H9 (cell line): ENCODE results near the gene HHIP. TPM values are rescaled to one million over a fixed set of nuclear protein-coding genes. Genes with fewer than 3 reads are reported as not detected.

Experiments used
- DNase-seq: peaks from one replicate; pipeline ENCODE4 v3.0.0-alpha.2; 2017
- H2AFZ ChIP-seq: one replicate; pipeline ENCODE4 v1.6.1; 2013; ENCODE audit warnings: mild to moderate bottlenecking, low read length, control low read depth, moderate library complexity
- H2AK5ac ChIP-seq: 2 replicates; pipeline ENCODE4 v1.6.1; 2013; ENCODE audit warnings: low read length, control low read depth, mixed read lengths; ENCODE audit not compliant: insufficient read length
- H2BK120ac ChIP-seq: one replicate; pipeline ENCODE4 v1.6.1; 2013; ENCODE audit warnings: low read depth, mild to moderate bottlenecking, low read length, control low read depth, inconsistent platforms; ENCODE audit not compliant: poor library complexity, severe bottlenecking
- H2BK12ac ChIP-seq: 2 replicates; pipeline ENCODE4 v1.6.1; 2013; ENCODE audit warnings: low read length, control low read depth, mixed read lengths, low read depth; ENCODE audit not compliant: insufficient read length
- H2BK15ac ChIP-seq: 2 replicates; pipeline ENCODE4 v1.6.1; 2013; ENCODE audit warnings: low read depth, low read length, control low read depth
- H2BK20ac ChIP-seq: one replicate; pipeline ENCODE4 v1.6.1; 2013; ENCODE audit warnings: low read depth, mild to moderate bottlenecking, low read length, control low read depth, inconsistent platforms; ENCODE audit not compliant: poor library complexity, severe bottlenecking
- H2BK5ac ChIP-seq: 2 replicates; pipeline ENCODE4 v1.6.1; 2013; ENCODE audit warnings: low read length, control low read depth, mixed read lengths; ENCODE audit not compliant: insufficient read length
- H3K14ac ChIP-seq: 2 replicates; pipeline ENCODE4 v1.6.1; 2013; ENCODE audit warnings: low read length, control low read depth; ENCODE audit not compliant: insufficient read depth
- H3K18ac ChIP-seq: 2 replicates; pipeline ENCODE4 v1.6.1; 2013; ENCODE audit warnings: low read depth, mild to moderate bottlenecking, mixed read lengths, low read length, control low read depth; ENCODE audit not compliant: insufficient read length
- H3K23ac ChIP-seq: 2 replicates; pipeline ENCODE4 v1.6.1; 2013; ENCODE audit warnings: low read length, control low read depth, mixed read lengths, low read depth; ENCODE audit not compliant: insufficient read length
- H3K23me2 ChIP-seq: 2 replicates; pipeline ENCODE4 v1.6.1; 2013; ENCODE audit warnings: low read depth, mild to moderate bottlenecking, mixed read lengths, low read length, control low read depth; ENCODE audit not compliant: insufficient read length, poor library complexity, severe bottlenecking
- H3K27ac ChIP-seq: 2 replicates; pipeline ENCODE4 v1.5.1; 2013; ENCODE audit warnings: low read length, control low read depth, mixed read lengths, low read depth; ENCODE audit not compliant: insufficient read length
- H3K27me3 ChIP-seq: 2 replicates; pipeline ENCODE4 v1.6.1; 2013; ENCODE audit warnings: low read length, control low read depth, inconsistent platforms; ENCODE audit not compliant: insufficient read depth
- H3K4ac ChIP-seq: 2 replicates; pipeline ENCODE4 v1.6.1; 2013; ENCODE audit warnings: low read depth, mild to moderate bottlenecking, control low read depth, inconsistent platforms, low read length, moderate library complexity
- H3K4me1 ChIP-seq: 2 replicates; pipeline ENCODE4 v1.6.1; 2013; ENCODE audit warnings: low read length, control low read depth, inconsistent platforms; ENCODE audit not compliant: insufficient read depth
- H3K4me2 ChIP-seq: 2 replicates; pipeline ENCODE4 v1.6.1; 2013; ENCODE audit warnings: low read length, control low read depth, mixed read lengths; ENCODE audit not compliant: insufficient read length, insufficient read depth
- H3K56ac ChIP-seq: 2 replicates; pipeline ENCODE4 v1.6.1; 2013; ENCODE audit warnings: low read depth, mild to moderate bottlenecking, mixed read lengths, low read length, control low read depth; ENCODE audit not compliant: insufficient read length
- H3K79me1 ChIP-seq: 2 replicates; pipeline ENCODE4 v1.6.1; 2013; ENCODE audit warnings: low read depth, mild to moderate bottlenecking, moderate library complexity, low read length, control low read depth, inconsistent platforms; ENCODE audit not compliant: insufficient read depth, poor library complexity, severe bottlenecking
- H3K79me2 ChIP-seq: 2 replicates; pipeline ENCODE4 v1.6.1; 2013; ENCODE audit warnings: low read length, control low read depth, inconsistent platforms; ENCODE audit not compliant: insufficient read depth
- H3K9ac ChIP-seq: 2 replicates; pipeline ENCODE4 v1.6.1; 2013; ENCODE audit warnings: low read length, control low read depth, mixed read lengths; ENCODE audit not compliant: insufficient read length; ENCODE audit errors: extremely low read depth
- H3K9me3 ChIP-seq: one replicate; pipeline ENCODE4 v1.6.1; 2013; ENCODE audit warnings: low read depth, low read length, inconsistent platforms; ENCODE audit not compliant: control insufficient read depth
- H3T11ph ChIP-seq: one replicate; pipeline ENCODE4 v1.6.1; 2013; ENCODE audit warnings: mild to moderate bottlenecking, low read length, control low read depth, inconsistent platforms
- H4K20me1 ChIP-seq: one replicate; pipeline ENCODE4 v1.6.1; 2013; ENCODE audit not compliant: control insufficient read depth, insufficient read length, insufficient read depth
- H4K5ac ChIP-seq: 2 replicates; pipeline ENCODE4 v1.6.1; 2013; ENCODE audit warnings: low read depth, mild to moderate bottlenecking, mixed read lengths, low read length, control low read depth; ENCODE audit not compliant: insufficient read length
- H4K8ac ChIP-seq: replicated peaks from 2 replicates; pipeline ENCODE4 v1.6.1; 2013; ENCODE audit warnings: low read length, control low read depth, mixed read lengths, low read depth; ENCODE audit not compliant: insufficient read length
- H4K91ac ChIP-seq: 2 replicates; pipeline ENCODE4 v1.6.1; 2013; ENCODE audit warnings: low read depth, mild to moderate bottlenecking, moderate library complexity, mixed read lengths, low read length, control low read depth; ENCODE audit not compliant: insufficient read length
- H3K27ac Mint-ChIP-seq, 3 experiments: 2 replicates in 2 of 3; 3 replicates in 1 of 3; pipeline ENCODE4 v1.8.0; 2020 to 2021; ENCODE audit warnings: mixed read lengths in 3 of 3, mild to moderate bottlenecking in 1 of 3, moderate library complexity in 1 of 3
- H3K27me3 Mint-ChIP-seq: 2 replicates; pipeline ENCODE4 v1.8.0; 2021; ENCODE audit warnings: low read depth, mild to moderate bottlenecking, moderate library complexity, mixed read lengths
- H3K36me3 Mint-ChIP-seq, 3 experiments: 2 replicates in 2 of 3; 3 replicates in 1 of 3; pipeline ENCODE4 v1.8.0; 2020 to 2021; ENCODE audit warnings: low read depth in 3 of 3, mixed read lengths in 3 of 3; ENCODE audit not compliant: insufficient read depth in 1 of 3
- H3K4me1 Mint-ChIP-seq, 2 experiments: 2 replicates each; pipeline ENCODE4 v1.8.0; 2020; ENCODE audit warnings: mixed read lengths in 2 of 2
- H3K4me3 Mint-ChIP-seq, 2 experiments: 2 replicates in 1 of 2; 3 replicates in 1 of 2; pipeline ENCODE4 v1.8.0; 2020 to 2021; ENCODE audit warnings: mild to moderate bottlenecking in 2 of 2, mixed read lengths in 2 of 2, moderate library complexity in 1 of 2
- H3K9me3 Mint-ChIP-seq, 2 experiments: 2 replicates in 1 of 2; 3 replicates in 1 of 2; pipeline ENCODE4 v1.8.0; 2020; ENCODE audit warnings: mild to moderate bottlenecking in 2 of 2, mixed read lengths in 2 of 2, moderate library complexity in 1 of 2
- CTCF ChIP-seq: fragments of 200-600 bp; sonication (generic); conservative IDR thresholded peaks from 3 replicates; pipeline ENCODE4 v1.8.0; 2021; ENCODE audit warnings: antibody characterized with exemption, mild to moderate bottlenecking
- WGBS: extraction: QIAGEN DNeasy Blood & Tissue Kit; methylation state at CpG from one replicate; pipeline ENCODE4 v1.1.7; 2013; ENCODE audit warnings: missing lambda C conversion rate, low lambda C conversion rate, mixed read lengths; ENCODE audit not compliant: insufficient read length; ENCODE audit errors: extremely low coverage; 5-methylcytosine and 5-hydroxymethylcytosine counted together
- total RNA-seq: library from RNA; stranded (reverse); gene quantifications from 2 replicates; pipeline ENCODE4 v1.2.1, GENCODE V29; 2021

Gene HHIP
- total RNA-seq, 1 experiment from 2014 or later: 3.8 TPM

DNA sequence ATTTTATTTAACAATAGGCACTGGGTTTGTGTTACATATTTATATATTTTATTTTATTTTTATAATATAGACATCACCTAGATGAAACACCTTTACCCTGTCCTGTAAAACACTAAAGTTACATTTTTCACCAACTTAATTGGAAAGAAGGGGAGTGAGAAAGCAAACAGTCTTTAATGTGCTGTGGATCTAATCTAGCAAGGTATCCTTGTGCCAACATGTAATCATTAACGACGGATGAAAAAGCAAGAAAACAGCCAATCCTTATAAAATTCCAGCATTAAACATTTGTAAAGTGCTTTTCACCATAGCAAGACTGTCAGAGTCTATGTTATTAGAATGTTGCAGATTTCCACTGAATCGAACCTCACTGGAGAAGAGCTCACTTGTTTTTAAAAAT, 92.7 kb downstream of the HHIP start:
- Histone ChIP-seq H3K23ac (no peak overlapping the region), H3K4me2 (no peak overlapping the region), H2AK5ac (no peak overlapping the region), H3K14ac (no peak overlapping the region), H3K27ac (no peak overlapping the region), H3K79me1 (no peaks in the 10 kb centered on the region), H3K18ac (no peak overlapping the region), H4K5ac (no peak overlapping the region), H4K91ac (no peak overlapping the region), H4K20me1 (no peaks in the 10 kb centered on the region), H2BK5ac (no peak overlapping the region), H3K56ac (no peak overlapping the region), H2BK20ac (no peak overlapping the region), H3K27me3 (no peaks in the 10 kb centered on the region), H3K23me2 (no peaks in the 10 kb centered on the region), H3K9me3 (no peaks in the 10 kb centered on the region), H2AFZ (no peak overlapping the region), H4K8ac (no peak overlapping the region), H2BK15ac (no peak overlapping the region), H2BK12ac (no peak overlapping the region), H3K4ac (no peak overlapping the region), H3K9ac (no peak overlapping the region), H2BK120ac (no peak overlapping the region), H3T11ph (no peak overlapping the region), H3K4me1 (no peaks in the 10 kb centered on the region), H3K79me2 (no peaks in the 10 kb centered on the region)
- no CpG with 5 or more reads among the region's 3 CpGs for WGBS
- Mint-ChIP-seq H3K27me3 (no peaks in the 10 kb centered on the region), H3K27ac (no peak overlapping the region), H3K4me1 (peaks cover 5% of the 10 kb centered on the region in 2 experiments), H3K4me3 (no peak overlapping the region), H3K9me3 (no peaks in the 10 kb centered on the region), H3K36me3 (no peaks in the 10 kb centered on the region)
- DNase-seq: no peak
- TF ChIP-seq CTCF: no peak
